Hepatocyte (in vitro differentiated cells): ENCODE results near the gene ACSS2. TPM values are rescaled to one million over a fixed set of nuclear protein-coding genes. Genes with fewer than 3 reads are reported as not detected.
A peak's percentile ranks its signal among the peaks of the same experiment; 100 is the strongest.
"Not testable (repeated sequence)": the region's sequence is repeated elsewhere in the genome, so short reads cannot be mapped to it uniquely, and the experiment has no call there.

Source experiments
- DNase-seq: peaks from one replicate; pipeline ENCODE4 v3.0.0-alpha.2; 2016; ENCODE audit warnings: low spot score
- H2AFZ ChIP-seq: fragments of 200-600 bp; sonication (generic); 2 replicates; pipeline ENCODE4 v1.6.0; 2016; ENCODE audit warnings: antibody characterized with exemption, mild to moderate bottlenecking
- H3K27ac ChIP-seq: fragments of 200-600 bp; sonication (generic); 2 replicates; pipeline ENCODE4 v1.5.1; 2016; ENCODE audit warnings: mild to moderate bottlenecking
- H3K27me3 ChIP-seq: fragments of 200-600 bp; sonication (generic); 2 replicates; pipeline ENCODE4 v1.6.1; 2016
- H3K36me3 ChIP-seq: fragments of 200-600 bp; sonication (generic); replicated peaks from 2 replicates; pipeline ENCODE4 v1.5.1; 2016; ENCODE audit warnings: low read depth; ENCODE audit not compliant: insufficient read depth
- H3K4me1 ChIP-seq: fragments of 200-600 bp; sonication (generic); 2 replicates; pipeline ENCODE4 v1.5.1; 2016; ENCODE audit warnings: mild to moderate bottlenecking, moderate library complexity; ENCODE audit not compliant: insufficient read depth
- H3K4me2 ChIP-seq: fragments of 200-600 bp; sonication (generic); 2 replicates; pipeline ENCODE4 v1.6.0; 2016
- H3K4me3 ChIP-seq: fragments of 200-600 bp; sonication (generic); 2 replicates; pipeline ENCODE4 v1.5.1; 2016; ENCODE audit warnings: mild to moderate bottlenecking
- H3K79me2 ChIP-seq: fragments of 200-600 bp; sonication (generic); 2 replicates; pipeline ENCODE4 v1.6.0; 2017; ENCODE audit warnings: mild to moderate bottlenecking
- H3K9me2 ChIP-seq: fragments of 200-600 bp; sonication (generic); replicated peaks from 2 replicates; pipeline ENCODE4 v1.6.0; 2017; ENCODE audit warnings: mild to moderate bottlenecking; ENCODE audit not compliant: insufficient read depth
- H3K9me3 ChIP-seq: fragments of 200-600 bp; sonication (generic); 2 replicates; pipeline ENCODE4 v1.5.1; 2016; ENCODE audit warnings: low read depth, mild to moderate bottlenecking
- H4K20me1 ChIP-seq: fragments of 200-600 bp; sonication (generic); 2 replicates; pipeline ENCODE4 v1.6.0; 2016; ENCODE audit warnings: mild to moderate bottlenecking; ENCODE audit not compliant: insufficient read depth, poor library complexity, severe bottlenecking
- EZH2 ChIP-seq: fragments of 200-600 bp; sonication (generic); IDR thresholded peaks from 2 replicates; pipeline ENCODE4 v1.6.1; 2016; ENCODE audit warnings: antibody characterized with exemption, mild to moderate bottlenecking, borderline replicate concordance
- EZH2phosphoT487 ChIP-seq: fragments of 200-600 bp; sonication (generic); IDR thresholded peaks from one replicate; pipeline ENCODE4 v1.6.1; 2018; ENCODE audit warnings: antibody characterized with exemption, mild to moderate bottlenecking, low read depth, moderate library complexity; ENCODE audit not compliant: unreplicated experiment, severe bottlenecking
- WGBS: methylation state at CpG from one replicate; pipeline ENCODE4 v1.1.6; 2016; ENCODE audit warnings: low lambda C conversion rate; ENCODE audit errors: missing lambda C conversion rate; 5-methylcytosine and 5-hydroxymethylcytosine counted together
- polyA plus RNA-seq: library from polyadenylated mRNA; unstranded; fragments of >200 nt; fragmentation: Nextera tagmentation; extraction: Ambion mirVana; gene quantifications from 2 replicates; pipeline ENCODE4 v1.2.1, GENCODE V29; 2016
- total RNA-seq: library from RNA; depleted of rRNA; stranded (reverse); fragments of >200 nt; gene quantifications from 2 replicates; pipeline ENCODE4 v1.2.3, GENCODE V29; 2014
- TF ChIP-seq, protein P1 (sequence below): fragments of 200-600 bp; sonication (generic); IDR thresholded peaks from 2 replicates; pipeline ENCODE4 v1.5.1; 2016; ENCODE audit warnings: antibody characterized with exemption, mild to moderate bottlenecking; ENCODE audit not compliant: poor library complexity

Gene ACSS2
- total and polyA plus RNA-seq, 2 experiments from 2014 or later = 52.0 to 59.5 TPM

DNA sequence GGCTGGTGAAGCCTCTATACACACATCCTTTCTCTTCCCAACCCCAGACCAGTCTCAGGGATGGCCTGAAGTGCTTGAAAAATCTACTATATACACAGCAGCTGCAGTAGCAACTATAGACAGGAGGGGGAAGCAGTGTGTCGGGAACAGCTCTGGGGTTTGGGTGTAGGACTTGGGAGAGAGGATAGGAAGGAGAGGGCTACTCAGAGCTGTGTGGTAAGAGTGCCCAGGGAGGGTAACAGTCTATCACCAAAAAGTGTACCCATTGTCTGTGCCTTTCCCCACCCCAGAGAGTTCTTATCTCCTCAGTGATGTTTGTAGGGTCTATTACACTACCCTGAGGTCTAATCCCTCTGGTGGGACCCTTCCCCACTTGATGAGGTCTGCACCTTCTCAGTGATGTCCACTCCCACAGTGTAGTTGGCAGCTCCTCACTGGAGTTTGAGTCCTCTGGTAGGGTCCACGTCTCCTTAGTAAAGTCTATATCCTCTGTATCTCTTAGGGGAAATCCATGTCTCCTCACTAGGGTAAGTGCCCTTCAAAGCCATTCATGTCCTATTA lies 2.2 kb upstream of the ACSS2 start:
- H3K4me1 ChIP-seq = peaks cover 10% of the 10 kb centered on the region
- H3K4me2 ChIP-seq = no peak overlapping the region
- WGBS = 38% methylated on average over 2 of the region's 2 CpGs
- TF ChIP-seq, protein P1, sequence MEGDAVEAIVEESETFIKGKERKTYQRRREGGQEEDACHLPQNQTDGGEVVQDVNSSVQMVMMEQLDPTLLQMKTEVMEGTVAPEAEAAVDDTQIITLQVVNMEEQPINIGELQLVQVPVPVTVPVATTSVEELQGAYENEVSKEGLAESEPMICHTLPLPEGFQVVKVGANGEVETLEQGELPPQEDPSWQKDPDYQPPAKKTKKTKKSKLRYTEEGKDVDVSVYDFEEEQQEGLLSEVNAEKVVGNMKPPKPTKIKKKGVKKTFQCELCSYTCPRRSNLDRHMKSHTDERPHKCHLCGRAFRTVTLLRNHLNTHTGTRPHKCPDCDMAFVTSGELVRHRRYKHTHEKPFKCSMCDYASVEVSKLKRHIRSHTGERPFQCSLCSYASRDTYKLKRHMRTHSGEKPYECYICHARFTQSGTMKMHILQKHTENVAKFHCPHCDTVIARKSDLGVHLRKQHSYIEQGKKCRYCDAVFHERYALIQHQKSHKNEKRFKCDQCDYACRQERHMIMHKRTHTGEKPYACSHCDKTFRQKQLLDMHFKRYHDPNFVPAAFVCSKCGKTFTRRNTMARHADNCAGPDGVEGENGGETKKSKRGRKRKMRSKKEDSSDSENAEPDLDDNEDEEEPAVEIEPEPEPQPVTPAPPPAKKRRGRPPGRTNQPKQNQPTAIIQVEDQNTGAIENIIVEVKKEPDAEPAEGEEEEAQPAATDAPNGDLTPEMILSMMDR = peak; percentile 91
- no peak for TF ChIP-seq EZH2phosphoT487
- no peaks in the 10 kb centered on the region for H4K20me1 ChIP-seq
- no peak overlapping the region for H3K4me3 ChIP-seq
- H3K27ac ChIP-seq = peak overlapping the region; percentile 89
- no peak overlapping the region for H2AFZ ChIP-seq
- H3K9me3 ChIP-seq = no peaks in the 10 kb centered on the region
- H3K36me3 ChIP-seq = no peaks in the 10 kb centered on the region
- H3K9me2 ChIP-seq = no peaks in the 10 kb centered on the region
- no peaks in the 10 kb centered on the region for H3K27me3 ChIP-seq
- peaks cover 18% of the 10 kb centered on the region for H3K79me2 ChIP-seq
- peak; percentile 89 for DNase-seq

DNA sequence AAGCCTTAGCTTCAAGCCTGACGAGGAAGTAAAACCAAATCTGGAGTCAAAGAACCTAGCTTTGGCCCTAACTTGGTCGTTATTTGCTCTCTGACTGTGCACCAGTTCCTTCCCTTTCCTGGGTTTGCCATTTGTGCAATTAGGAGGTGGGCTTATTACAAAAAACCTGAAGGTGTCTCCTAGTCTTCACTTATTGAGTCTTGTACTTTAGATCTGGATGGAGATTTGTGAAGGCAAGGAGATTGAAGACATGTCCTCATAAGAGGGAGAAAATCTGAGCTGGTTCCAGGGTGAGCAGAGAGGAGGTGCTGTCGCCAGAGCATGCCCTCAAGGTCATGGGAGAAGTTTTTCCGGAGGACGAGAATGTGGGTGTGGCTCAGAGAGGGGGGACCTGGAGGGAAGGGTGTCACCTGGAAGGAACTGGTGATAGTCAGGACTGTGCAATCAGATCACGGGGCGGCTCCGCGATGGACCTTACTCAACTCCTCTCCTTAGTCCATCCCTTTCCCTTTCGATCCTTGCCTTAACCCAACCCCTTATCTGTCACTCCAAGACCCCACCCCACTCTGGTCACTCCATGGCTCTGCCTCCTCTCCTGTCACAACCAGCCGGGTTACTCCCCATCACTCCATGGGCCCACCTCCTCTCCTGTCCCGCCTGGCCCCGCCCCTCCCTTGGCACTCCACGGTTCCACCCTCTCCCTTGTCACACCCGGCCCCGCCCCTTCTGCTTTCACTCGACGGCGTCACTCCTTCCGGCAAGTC lies 588 bp upstream of the ACSS2 start:
- Histone ChIP-seq H4K20me1 (no peaks in the 10 kb centered on the region), H3K9me3 (no peaks in the 10 kb centered on the region), H3K4me2 (peak overlapping the region; percentile 57), H3K27me3 (no peaks in the 10 kb centered on the region), H3K27ac (peak overlapping the region; percentile 89), H3K79me2 (peaks cover 30% of the 10 kb centered on the region), H2AFZ (no peak overlapping the region), H3K36me3 (no peaks in the 10 kb centered on the region), H3K4me3 (no peak overlapping the region), H3K9me2 (no peaks in the 10 kb centered on the region), H3K4me1 (peaks cover 10% of the 10 kb centered on the region)
- peak; percentile 99 for DNase-seq
- WGBS = 15% methylated on average over 16 of the region's 20 CpGs
- TF ChIP-seq EZH2 (no peak), EZH2phosphoT487 (no peak)
- TF ChIP-seq, protein P1 = peak; percentile 32

DNA sequence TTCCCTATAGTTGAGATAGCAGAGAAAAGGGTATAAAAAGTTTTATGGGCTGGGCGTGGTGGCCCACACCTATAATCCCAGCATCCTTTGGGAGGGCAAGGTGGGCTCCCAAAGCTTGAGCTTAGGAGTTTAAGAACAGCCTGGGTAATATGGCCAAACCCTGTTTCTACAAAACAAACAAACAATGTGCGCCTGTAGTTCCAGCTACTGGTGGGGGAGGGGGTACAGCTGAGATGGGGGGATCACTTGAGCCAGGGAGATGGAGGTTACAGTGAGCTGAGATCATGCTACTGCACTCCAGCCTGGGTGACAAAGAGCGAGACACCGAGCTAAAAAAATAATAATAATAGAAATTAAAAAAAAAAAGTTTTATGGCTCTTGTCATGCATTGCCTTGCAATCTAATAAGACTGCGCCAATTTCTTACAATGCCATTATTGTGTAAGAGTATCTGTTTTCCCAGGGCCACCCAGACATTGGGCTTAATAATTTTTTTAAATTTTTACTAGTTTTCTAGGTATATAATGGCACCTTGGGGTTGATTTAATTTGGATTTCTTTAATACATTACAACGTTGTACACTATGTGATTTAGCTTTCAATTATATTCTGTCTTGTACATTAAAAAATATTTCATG lies 3.9 kb downstream of the ACSS2 start:
- TF ChIP-seq, protein P1 = no peak
- TF ChIP-seq EZH2 = no peak
- TF ChIP-seq EZH2phosphoT487 = no peak
- no peaks in the 10 kb centered on the region for H3K27me3 ChIP-seq

DNA sequence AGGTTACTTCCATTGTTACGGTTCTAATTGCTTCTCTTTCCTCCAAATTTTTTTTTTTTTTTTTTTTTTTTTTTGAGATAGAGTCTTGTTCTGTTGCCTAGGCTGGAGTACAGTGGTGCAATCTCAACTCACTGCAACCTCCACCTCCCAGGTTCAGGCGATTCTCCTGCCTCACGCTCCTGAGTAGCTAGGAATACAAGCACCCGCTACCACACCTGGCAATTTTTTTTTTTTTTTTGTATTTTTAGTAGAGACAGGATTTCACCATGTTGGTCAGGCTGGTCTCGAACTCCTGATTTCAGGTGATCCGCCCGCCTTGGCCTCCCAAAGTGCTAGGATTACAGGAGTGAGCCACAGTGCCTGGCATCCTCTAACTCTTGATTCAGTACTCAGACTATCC lies 4.6 kb downstream of the ACSS2 start:
- H3K27ac ChIP-seq, H3K4me1 ChIP-seq: not testable (repeated sequence)
- 84% methylated on average over 7 of the region's 7 CpGs for WGBS

More for the DNA sequence above, 3.9 kb downstream of the ACSS2 start:
- Histone ChIP-seq H3K4me3 (no peak overlapping the region), H2AFZ (no peak overlapping the region), H3K79me2 (peaks cover 31% of the 10 kb centered on the region), H3K9me3 (no peaks in the 10 kb centered on the region), H3K36me3 (no peaks in the 10 kb centered on the region), H3K9me2 (no peaks in the 10 kb centered on the region), H4K20me1 (no peaks in the 10 kb centered on the region), H3K4me2 (no peak overlapping the region), H3K4me1 (no peaks in the 10 kb centered on the region), H3K27ac (no peak overlapping the region)
- 98% methylated on average over 6 of the region's 6 CpGs for WGBS
- DNase-seq = no peak

More for the DNA sequence above, 4.6 kb downstream of the ACSS2 start:
- H3K27me3 ChIP-seq, H2AFZ ChIP-seq, H3K4me3 ChIP-seq, H3K36me3 ChIP-seq, H3K9me3 ChIP-seq, DNase-seq, H3K9me2 ChIP-seq, H4K20me1 ChIP-seq, H3K4me2 ChIP-seq: not testable (repeated sequence)
- peaks cover 31% of the 10 kb centered on the region for H3K79me2 ChIP-seq
